IMR-90 (cell line): ENCODE results near the gene MYL6. TPM values are rescaled to one million over a fixed set of nuclear protein-coding genes. Genes with fewer than 3 reads are reported as not detected.

Experiments
- ATAC-seq: fragments of 200-7000 bp; cut with Tn5 transposase; 2 replicates; pipeline ENCODE4 v1.9.1; 2020; ENCODE audit warnings: low read depth, mild to moderate bottlenecking, moderate library complexity
- BruUV-seq: library from RNA; stranded (reverse); fragments of 400-500 nt; replicated peaks from 2 replicates; lab custom pipeline; 2021; lab: Mats Ljungman, UMichigan
- CTCF ChIA-PET: fragments of 300-600 bp; formaldehyde crosslinking; extraction: SDS; loops from one replicate; lab custom pipeline; 2021; ENCODE audit warnings: antibody characterized with exemption; lab: Yijun Ruan, JAX
- POLR2A ChIA-PET: fragments of 300-600 bp; sonication (Branson Sonifier 250); formaldehyde crosslinking; loops from one replicate; lab custom pipeline; 2022; ENCODE audit warnings: antibody characterized with exemption; ENCODE audit not compliant: unreplicated experiment; lab: Charles Lee
- DNase-seq: peaks from one replicate; pipeline ENCODE4 v3.0.0; 2013
- H2AFZ ChIP-seq: replicated peaks from 2 replicates; pipeline ENCODE3; 2013; ENCODE audit warnings: low read length, mild to moderate bottlenecking; ENCODE audit not compliant: poor library complexity
- H2AK5ac ChIP-seq: 2 replicates; pipeline ENCODE4 v1.6.1; 2013; ENCODE audit warnings: low read depth, low read length, inconsistent platforms
- H2AK9ac ChIP-seq: replicated peaks from 2 replicates; pipeline ENCODE3; 2013; ENCODE audit warnings: mild to moderate bottlenecking, low read depth, low read length, moderate library complexity; ENCODE audit not compliant: poor library complexity
- H2BK120ac ChIP-seq: 2 replicates; pipeline ENCODE4 v1.6.1; 2013; ENCODE audit warnings: low read depth, low read length, inconsistent platforms
- H2BK15ac ChIP-seq: 3 replicates; pipeline ENCODE4 v1.6.1; 2013; ENCODE audit warnings: low read depth, low read length, inconsistent platforms
- H2BK20ac ChIP-seq: 2 replicates; pipeline ENCODE4 v1.6.1; 2013; ENCODE audit warnings: low read depth, mild to moderate bottlenecking, inconsistent platforms, low read length, moderate library complexity
- H2BK5ac ChIP-seq: 2 replicates; pipeline ENCODE4 v1.6.1; 2013; ENCODE audit warnings: mild to moderate bottlenecking, low read depth, low read length, inconsistent platforms; ENCODE audit not compliant: poor library complexity, severe bottlenecking
- H3K14ac ChIP-seq: replicated peaks from 2 replicates; pipeline ENCODE4 v1.6.1; 2013; ENCODE audit warnings: low read depth, low read length, inconsistent platforms
- H3K18ac ChIP-seq: 2 replicates; pipeline ENCODE4 v1.6.1; 2013; ENCODE audit warnings: low read depth, low read length, control low read depth
- H3K23ac ChIP-seq: 2 replicates; pipeline ENCODE4 v1.6.1; 2013; ENCODE audit warnings: low read depth, low read length, inconsistent platforms
- H3K27ac ChIP-seq: 2 replicates; pipeline ENCODE4 v1.5.1; 2013; ENCODE audit warnings: mild to moderate bottlenecking, control low read depth, low read length; ENCODE audit not compliant: insufficient read depth
- H3K27me3 ChIP-seq: 2 replicates; pipeline ENCODE4 v1.6.1; 2013; ENCODE audit warnings: low read length; ENCODE audit not compliant: control insufficient read depth, insufficient read depth
- H3K36me3 ChIP-seq: 2 replicates; pipeline ENCODE4 v1.6.1; 2013; ENCODE audit warnings: low read length, mixed read lengths; ENCODE audit not compliant: control insufficient read depth, insufficient read depth
- H3K4ac ChIP-seq: 2 replicates; pipeline ENCODE4 v1.6.1; 2013; ENCODE audit warnings: low read depth, low read length, inconsistent platforms
- H3K4me1 ChIP-seq: 2 replicates; pipeline ENCODE4 v1.6.1; 2013; ENCODE audit warnings: low read length, mixed read lengths; ENCODE audit not compliant: control insufficient read depth, insufficient read depth
- H3K4me2 ChIP-seq: 2 replicates; pipeline ENCODE4 v1.6.1; 2013; ENCODE audit warnings: low read depth, mild to moderate bottlenecking, control low read depth, low read length, moderate library complexity
- H3K4me3 ChIP-seq: 2 replicates; pipeline ENCODE4 v1.5.1; 2013; ENCODE audit warnings: low read depth, mild to moderate bottlenecking, control low read depth, low read length, moderate library complexity; ENCODE audit not compliant: insufficient read depth
- H3K56ac ChIP-seq: 2 replicates; pipeline ENCODE4 v1.6.1; 2013; ENCODE audit warnings: low read length, inconsistent platforms; ENCODE audit not compliant: insufficient read depth; ENCODE audit errors: extremely low read depth
- H3K79me1 ChIP-seq, 2 experiments: 2 replicates each; pipeline ENCODE4 v1.6.1; 2013; ENCODE audit warnings: low read length in 2 of 2, inconsistent platforms in 1 of 2, low read depth in 1 of 2
- H3K9ac ChIP-seq: 2 replicates; pipeline ENCODE4 v1.6.1; 2013; ENCODE audit warnings: low read depth, low read length, control low read depth
- H3K9me1 ChIP-seq: 2 replicates; pipeline ENCODE4 v1.6.1; 2013; ENCODE audit warnings: low read length, inconsistent platforms; ENCODE audit not compliant: insufficient read depth
- H3K9me3 ChIP-seq: 2 replicates; pipeline ENCODE4 v1.6.1; 2013; ENCODE audit warnings: low read length; ENCODE audit not compliant: control insufficient read depth, insufficient read depth
- H4K20me1 ChIP-seq: 2 replicates; pipeline ENCODE4 v1.6.1; 2013; ENCODE audit warnings: low read length, inconsistent platforms; ENCODE audit not compliant: insufficient read depth
- H4K5ac ChIP-seq: 2 replicates; pipeline ENCODE4 v1.6.1; 2013; ENCODE audit warnings: mild to moderate bottlenecking, low read depth, low read length, control low read depth
- H4K8ac ChIP-seq, 2 experiments: 2 replicates each; pipeline ENCODE4 v1.6.1; 2013; ENCODE audit warnings: low read depth in 2 of 2, low read length in 2 of 2, control low read depth in 1 of 2, inconsistent platforms in 1 of 2
- H4K91ac ChIP-seq: 2 replicates; pipeline ENCODE4 v1.6.1; 2013; ENCODE audit warnings: low read depth, low read length, inconsistent platforms; ENCODE audit not compliant: insufficient read depth
- BHLHE40 ChIP-seq: fragments of 150-350 bp; IDR thresholded peaks from 2 replicates; pipeline ENCODE4 v1.6.1; 2016; ENCODE audit warnings: mild to moderate bottlenecking, low read depth, low read length
- CEBPB ChIP-seq: IDR thresholded peaks from 2 replicates; pipeline ENCODE4 v1.6.1; 2012; ENCODE audit warnings: low read depth, low read length, improper control_type of control experiment
- CHD1 ChIP-seq: IDR thresholded peaks from 2 replicates; pipeline ENCODE4 v1.6.1; 2012; ENCODE audit warnings: low read depth, low read length, improper control_type of control experiment
- MAFK ChIP-seq: IDR thresholded peaks from 2 replicates; pipeline ENCODE4 v1.6.1; 2012; ENCODE audit warnings: low read depth, low read length, improper control_type of control experiment
- MXI1 ChIP-seq: IDR thresholded peaks from 2 replicates; pipeline ENCODE4 v1.6.1; 2012; ENCODE audit warnings: low read depth, mild to moderate bottlenecking, low read length, moderate library complexity, borderline replicate concordance
- RAD21 ChIP-seq: IDR thresholded peaks from 2 replicates; pipeline ENCODE4 v1.6.1; 2012; ENCODE audit warnings: low read length, improper control_type of control experiment
- RFX5 ChIP-seq: IDR thresholded peaks from 2 replicates; pipeline ENCODE4 v1.8.0; 2012; ENCODE audit warnings: low read depth, mild to moderate bottlenecking, low read length, moderate library complexity
- SMC3 ChIP-seq: fragments of 150-350 bp; IDR thresholded peaks from 2 replicates; pipeline ENCODE4 v1.6.1; 2016; ENCODE audit warnings: low read depth, mild to moderate bottlenecking, antibody characterized with exemption, low read length, moderate library complexity
- WGBS, 2 experiments: methylation state at CpG; one replicate each; pipeline versions ENCODE4 v1.1.5 to v1.1.7; 2013; ENCODE audit warnings: missing lambda C conversion rate in 2 of 2; ENCODE audit not compliant: insufficient read length in 1 of 2; ENCODE audit errors: extremely low coverage in 2 of 2; 5-methylcytosine and 5-hydroxymethylcytosine counted together
- dilution Hi-C: fragments of 300-500 bp; cut with HindIII; formaldehyde crosslinking; loops from one replicate; pipeline ENCODE4 v1.14.3; 2018; ENCODE audit warnings: low sequenced_read_pairs; ENCODE audit not compliant: unreplicated experiment
- in situ Hi-C: fragments of 300-500 bp; cut with MboI; formaldehyde crosslinking; loops from 3 replicates; pipeline ENCODE4 v1.14.3; 2019; ENCODE audit warnings: low sequenced_read_pairs, inconsistent platforms, mixed read lengths
- intact Hi-C: fragments of 100-400 bp; cut with micrococcal nuclease; formaldehyde crosslinking; loops from 2 replicates; pipeline ENCODE4 v1.10.0; 2022
- polyA plus RNA-seq, 3 experiments: library from polyadenylated mRNA; depleted of rRNA; stranded (reverse); fragments of >200 nt; gene quantifications; 2 replicates each; pipeline ENCODE4 v1.2.3, GENCODE V29; 2012; ENCODE audit warnings: low replicate concordance in 1 of 3
- total RNA-seq: library from RNA; depleted of rRNA; stranded (reverse); fragments of >200 nt; gene quantifications from 2 replicates; pipeline ENCODE4 v1.2.3, GENCODE V29; 2012
- TF ChIP-seq, protein P1 (sequence below): fragments of 150-350 bp; IDR thresholded peaks from 2 replicates; pipeline ENCODE4 v1.6.1; 2016; ENCODE audit warnings: low read depth, mild to moderate bottlenecking, low read length, moderate library complexity, borderline replicate concordance

MYL6 gene
- total and polyA plus RNA-seq, 2 of the 4 experiments (the other 2 are of a cell fraction) = 4,816 to 6,979 TPM

- CTCF ChIA-PET = interaction anchor here (0.5 to 2.0 kb wide), 2 partner anchors 23 to 27 kb away, joined by 4 to 8 read pairs; partner anchors contain the start of gene SMARCC2
- dilution Hi-C loops (no loop called here), intact Hi-C loops (no loop called here), in situ Hi-C loops (no loop called here)
- Histone ChIP-seq H3K4ac (no peak overlapping the region), H3K4me1 (peaks cover 13% of the 10 kb centered on the region), H4K5ac (no peak overlapping the region), H4K91ac (no peak overlapping the region), H3K9me3 (no peaks in the 10 kb centered on the region), H3K9ac (no peak overlapping the region), H2AK9ac (peak overlapping the region; percentile 35), H2AK5ac (no peak overlapping the region), H3K23ac (0 out of 2 replicates have a peak overlapping the region, but pooled peaks have one; percentile 3), H4K8ac (no peak overlapping the region), H4K20me1 (peaks cover 69% of the 10 kb centered on the region), H3K4me3 (no peak overlapping the region), H3K18ac (no peak overlapping the region), H3K27me3 (no peaks in the 10 kb centered on the region), H2BK15ac (no peak overlapping the region), H3K4me2 (no peak overlapping the region), H3K56ac (no peak overlapping the region), H2BK20ac (no peak overlapping the region), H2BK5ac (no peak overlapping the region), H3K36me3 (peaks cover 73% of the 10 kb centered on the region), H3K14ac (no peak overlapping the region), H3K27ac (no peak overlapping the region), H3K79me1 (peaks cover 14 to 45% of the 10 kb centered on the region in 2 experiments), H3K9me1 (no peaks in the 10 kb centered on the region; the same call in 1 of the 2 replicates), H2BK120ac (no peak overlapping the region), H2AFZ (no peak overlapping the region)
- DNase-seq (no peak), ATAC-seq (no peak)
- TF ChIP-seq, protein P1, sequence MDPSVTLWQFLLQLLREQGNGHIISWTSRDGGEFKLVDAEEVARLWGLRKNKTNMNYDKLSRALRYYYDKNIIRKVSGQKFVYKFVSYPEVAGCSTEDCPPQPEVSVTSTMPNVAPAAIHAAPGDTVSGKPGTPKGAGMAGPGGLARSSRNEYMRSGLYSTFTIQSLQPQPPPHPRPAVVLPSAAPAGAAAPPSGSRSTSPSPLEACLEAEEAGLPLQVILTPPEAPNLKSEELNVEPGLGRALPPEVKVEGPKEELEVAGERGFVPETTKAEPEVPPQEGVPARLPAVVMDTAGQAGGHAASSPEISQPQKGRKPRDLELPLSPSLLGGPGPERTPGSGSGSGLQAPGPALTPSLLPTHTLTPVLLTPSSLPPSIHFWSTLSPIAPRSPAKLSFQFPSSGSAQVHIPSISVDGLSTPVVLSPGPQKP = no peak
- TF ChIP-seq RAD21 (no peak), BHLHE40 (no peak), SMC3 (no peak), MXI1 (no peak), CHD1 (no peak), RFX5 (no peak), MAFK (no peak), CEBPB (no peak)
- TSS peak; percentile 91 for BruUV-seq
- POLR2A ChIA-PET = interaction anchor here (0.6 to 1.7 kb wide), 4 partner anchors 13 to 43 kb away, joined by 3 to 7 read pairs (median 5); no protein-coding TSS in a partner anchor
- WGBS, 2 experiments = no CpG with 5 or more reads among the region's 11 CpGs
These were observed 4.5 kb downstream of the MYL6 start for GRCh38 chr12:56162468-56163290.
